Upper lobe of left lung (tissue), 4 donors: ENCODE results near the gene RRAS2.

Experiments
- CTCF ChIP-seq, 6 experiments: fragments of 450-650 bp in 4 of 6; fragments of 200-600 bp in 2 of 6; sonication (generic) in 2 of 6; IDR thresholded peaks; one replicate each; pipeline ENCODE4 v1.5.1; 2016 to 2019; ENCODE audit warnings: antibody characterized with exemption in 6 of 6
- EP300 ChIP-seq, 4 donors: sonication (generic); formaldehyde crosslinking; IDR thresholded peaks; one replicate each; pipeline ENCODE4 v1.5.1; 2017; ENCODE audit warnings: antibody characterized with exemption in 4 of 4, control low read depth in 2 of 4
- POLR2A ChIP-seq, 4 donors: fragments of 450-650 bp; IDR thresholded peaks; one replicate each; pipeline ENCODE4 v1.5.1; 2016 to 2017; ENCODE audit warnings: antibody characterized with exemption in 4 of 4, mild to moderate bottlenecking in 2 of 4
- POLR2AphosphoS5 ChIP-seq, 2 donors: sonication (generic); formaldehyde crosslinking; IDR thresholded peaks; one replicate each; pipeline ENCODE4 v1.5.1; 2017; ENCODE audit warnings: antibody characterized with exemption in 2 of 2

- no peak for TF ChIP-seq POLR2A (IDR thresholded peaks at IDR 0.05)
- TF ChIP-seq EP300 (IDR thresholded peaks at IDR 0.05), result no peak
- TF ChIP-seq CTCF (IDR thresholded peaks at IDR 0.05), result no peak
- TF ChIP-seq POLR2AphosphoS5 (IDR thresholded peaks at IDR 0.05), result no peak
Measured at GRCh38 chr11:14393889-14394288, 34.9 kb upstream of the RRAS2 start.
